Endothelial cell (in vitro differentiated cells): Measurements from ENCODE around the gene INVS. TPM values are rescaled to one million over a fixed set of nuclear protein-coding genes. Genes with fewer than 3 reads are reported as not detected.
"Not testable (repeated sequence)": the region's sequence is repeated elsewhere in the genome, so short reads cannot be mapped to it uniquely, and the experiment has no call there.

Source experiments
- DNase-seq: peaks from one replicate; pipeline ENCODE4 v3.0.0; 2021; ENCODE audit warnings: low spot score
- H3K27ac Mint-ChIP-seq: one replicate; pipeline ENCODE4 v1.8.0; 2021; ENCODE audit warnings: mixed read lengths, inconsistent platforms; ENCODE audit not compliant: unreplicated experiment
- H3K27me3 Mint-ChIP-seq: one replicate; pipeline ENCODE4 v1.8.0; 2021; ENCODE audit warnings: mild to moderate bottlenecking, moderate library complexity, mixed read lengths, inconsistent platforms; ENCODE audit not compliant: unreplicated experiment
- H3K36me3 Mint-ChIP-seq: one replicate; pipeline ENCODE4 v1.8.0; 2021; ENCODE audit warnings: mild to moderate bottlenecking, low read depth, mixed read lengths, inconsistent platforms; ENCODE audit not compliant: unreplicated experiment
- H3K4me1 Mint-ChIP-seq: one replicate; pipeline ENCODE4 v1.8.0; 2021; ENCODE audit warnings: mild to moderate bottlenecking, mixed read lengths, inconsistent platforms; ENCODE audit not compliant: unreplicated experiment
- H3K4me3 Mint-ChIP-seq: one replicate; pipeline ENCODE4 v1.8.0; 2021; ENCODE audit warnings: mild to moderate bottlenecking, mixed read lengths, inconsistent platforms; ENCODE audit not compliant: unreplicated experiment
- H3K9me3 Mint-ChIP-seq: one replicate; pipeline ENCODE4 v1.8.0; 2021; ENCODE audit warnings: mixed read lengths, inconsistent platforms; ENCODE audit not compliant: unreplicated experiment
- CTCF ChIP-seq: fragments of 200-600 bp; sonication (generic); IDR thresholded peaks from one replicate; pipeline ENCODE4 v1.5.0; 2021; ENCODE audit warnings: antibody characterized with exemption; ENCODE audit not compliant: unreplicated experiment
- total RNA-seq: library from RNA; stranded (reverse); fragmentation: NEBNext Ultra II Directional; extraction: Animal tissue kit (Norgen Biotek cat#: 25700); gene quantifications from one replicate; pipeline ENCODE4 v1.2.1, GENCODE V29; 2021; ENCODE audit not compliant: unreplicated experiment

The INVS gene
- total RNA-seq, 1 donor from 2014 or later = 21.6 TPM

- Mint-ChIP-seq H3K4me1 (peaks cover 6% of the 10 kb centered on the region), H3K27me3 (no peaks in the 10 kb centered on the region), H3K4me3 (no peak overlapping the region), H3K27ac (no peak overlapping the region), H3K9me3 (no peaks in the 10 kb centered on the region), H3K36me3 (peaks cover 11% of the 10 kb centered on the region)
- DNase-seq = no peak
- TF ChIP-seq CTCF = no peak
These were observed 129.4 kb downstream of the INVS start for GRCh38 chr9:100228352-100228869.

GRCh38 chr9:100229136-100229535 is 130.1 kb downstream of the INVS start:
- H3K27ac Mint-ChIP-seq = no peak overlapping the region
- H3K4me3 Mint-ChIP-seq = no peak overlapping the region
- no peak for TF ChIP-seq CTCF
- no peaks in the 10 kb centered on the region for H3K27me3 Mint-ChIP-seq
- H3K4me1 Mint-ChIP-seq = peaks cover 6% of the 10 kb centered on the region
- no peak for DNase-seq
- no peaks in the 10 kb centered on the region for H3K9me3 Mint-ChIP-seq
- H3K36me3 Mint-ChIP-seq = peaks cover 11% of the 10 kb centered on the region

GRCh38 chr9:100229561-100229960 is 130.5 kb downstream of the INVS start:
- TF ChIP-seq CTCF = no peak
- H3K9me3 Mint-ChIP-seq = no peaks in the 10 kb centered on the region
- H3K4me1 Mint-ChIP-seq = peaks cover 6% of the 10 kb centered on the region
- H3K4me3 Mint-ChIP-seq = no peak overlapping the region
- no peak overlapping the region for H3K27ac Mint-ChIP-seq
- H3K27me3 Mint-ChIP-seq = no peaks in the 10 kb centered on the region
- peaks cover 11% of the 10 kb centered on the region for H3K36me3 Mint-ChIP-seq
- DNase-seq = no peak

- H3K36me3 Mint-ChIP-seq = peaks cover 30% of the 10 kb centered on the region
- not testable (repeated sequence) for H3K27me3 Mint-ChIP-seq, H3K27ac Mint-ChIP-seq
These were observed 137.9 kb downstream of the INVS start for GRCh38 chr9:100236986-100237385.

GRCh38 chr9:100240512-100240911 is 141.5 kb downstream of the INVS start:
- no peaks in the 10 kb centered on the region for H3K9me3 Mint-ChIP-seq
- no peak for DNase-seq
- no peak for TF ChIP-seq CTCF
- no peak overlapping the region for H3K4me3 Mint-ChIP-seq
- H3K27ac Mint-ChIP-seq = no peak overlapping the region
- H3K27me3 Mint-ChIP-seq = no peaks in the 10 kb centered on the region
- H3K36me3 Mint-ChIP-seq = peaks cover 25% of the 10 kb centered on the region
- peaks cover 2% of the 10 kb centered on the region for H3K4me1 Mint-ChIP-seq

More at GRCh38 chr9:100236986-100237385, 137.9 kb downstream of the INVS start:
- H3K4me1 Mint-ChIP-seq, H3K9me3 Mint-ChIP-seq, H3K4me3 Mint-ChIP-seq, DNase-seq: not testable (repeated sequence)
